Hematopoietic multipotent progenitor cell treated with erythropoietin and hydrocortisone succinate and interleukin-3 and kit ligand, for 8 days (in vitro differentiated cells): ENCODE measurements around the gene BLOC1S5.
"Not testable (repeated sequence)": the region's sequence is repeated elsewhere in the genome, so short reads cannot be mapped to it uniquely, and the experiment has no call there.

Source experiments
- DNase-seq: peaks from one replicate; pipeline ENCODE4 v3.0.0-alpha.2; 2015

The BLOC1S5 gene

GRCh38 chr6:7991536-7991935 is 72.7 kb downstream of the BLOC1S5 start:
- DNase-seq: peak; percentile 29

DNA sequence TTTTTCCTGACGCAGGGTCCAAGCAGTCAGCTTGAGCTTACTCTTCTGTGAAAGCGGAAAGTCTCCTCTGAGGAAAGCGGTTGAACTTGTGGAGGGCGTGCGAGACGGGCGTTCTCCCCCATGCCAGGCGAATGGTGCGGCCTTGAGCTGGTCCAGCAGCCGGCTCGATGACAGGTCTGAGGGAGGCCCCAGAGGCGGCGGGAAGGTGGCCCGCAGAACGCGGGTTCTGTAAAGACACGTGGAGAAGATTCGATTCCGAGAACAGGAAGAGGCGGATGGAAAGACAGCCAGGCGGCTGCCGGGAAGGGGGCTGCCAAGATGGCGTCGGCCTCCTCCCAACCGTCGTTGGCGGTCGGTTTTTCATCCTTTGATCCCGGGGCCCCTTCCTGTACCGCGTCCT is 78.0 kb downstream of the BLOC1S5 start:
- DNase-seq: no peak

DNA sequence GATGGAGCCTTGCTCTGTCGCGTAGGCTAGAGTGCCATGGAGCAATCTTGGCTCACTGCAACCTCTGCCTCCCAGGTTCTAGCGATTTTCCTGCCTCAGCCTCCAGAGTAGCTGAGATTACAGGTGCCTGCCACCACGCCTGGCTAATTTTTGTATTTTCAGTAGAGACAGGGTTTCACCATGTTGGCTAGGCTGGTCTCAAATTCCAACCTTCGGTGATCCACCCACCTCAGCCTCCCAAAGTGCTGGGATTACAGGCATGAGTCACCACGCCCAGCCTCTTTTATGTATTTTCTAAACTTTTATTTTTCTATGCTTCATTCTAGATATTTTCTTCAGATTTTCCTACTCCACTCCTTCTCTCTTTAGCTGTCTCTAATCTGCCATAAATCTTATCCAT is 80.2 kb downstream of the BLOC1S5 start:
- DNase-seq: not testable (repeated sequence)

- no peak for DNase-seq
Observed at GRCh38 chr6:7979831-7980230, 84.4 kb downstream of the BLOC1S5 start.

DNA sequence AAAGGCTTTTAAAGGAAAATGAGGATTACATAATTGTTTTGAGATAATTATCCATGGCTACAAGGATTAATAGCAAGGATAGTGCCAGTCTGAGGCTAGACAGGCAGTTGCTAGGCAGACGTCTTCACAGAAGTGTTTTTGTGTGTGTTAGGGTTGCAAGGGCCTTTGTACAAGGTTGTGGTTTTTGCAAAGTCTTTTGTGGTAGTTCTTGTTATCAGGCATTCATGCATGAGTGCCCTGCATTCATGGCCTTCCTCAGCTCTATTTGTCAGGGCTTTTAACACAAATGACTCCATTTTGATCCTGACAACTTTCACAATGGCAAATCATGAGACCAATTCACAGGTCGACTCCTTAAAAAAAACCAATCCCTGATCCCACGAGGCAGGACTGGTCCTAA is 85.5 kb downstream of the BLOC1S5 start:
- DNase-seq: peak; percentile 50

DNA sequence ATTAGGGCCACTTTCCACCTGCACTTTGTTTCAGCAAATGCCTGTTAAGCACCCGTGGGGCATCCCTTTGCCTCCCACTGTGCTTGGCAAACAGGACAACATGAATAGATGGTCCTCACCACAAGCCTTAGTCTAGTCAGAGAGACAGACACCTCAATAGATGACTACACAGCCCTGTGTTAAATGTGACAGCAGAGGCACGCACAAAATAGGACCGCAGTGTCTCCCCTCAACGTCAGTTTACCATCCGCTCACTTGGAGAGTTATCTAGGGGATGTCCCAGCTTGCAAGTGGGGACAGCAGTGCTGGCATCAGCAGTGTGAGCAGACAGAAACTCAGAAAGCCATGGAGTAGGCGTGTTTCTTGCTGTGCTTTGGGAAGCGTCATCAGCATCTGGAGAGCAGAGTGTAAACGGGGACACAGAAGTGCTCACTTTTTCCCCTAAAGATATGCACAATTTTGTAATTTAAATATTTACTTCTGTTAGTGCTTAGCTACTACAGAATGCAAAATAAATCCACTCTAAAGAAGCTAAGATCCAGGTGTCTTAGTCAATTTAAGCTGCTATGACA is 87.6 kb downstream of the BLOC1S5 start:
- DNase-seq: no peak

DNA sequence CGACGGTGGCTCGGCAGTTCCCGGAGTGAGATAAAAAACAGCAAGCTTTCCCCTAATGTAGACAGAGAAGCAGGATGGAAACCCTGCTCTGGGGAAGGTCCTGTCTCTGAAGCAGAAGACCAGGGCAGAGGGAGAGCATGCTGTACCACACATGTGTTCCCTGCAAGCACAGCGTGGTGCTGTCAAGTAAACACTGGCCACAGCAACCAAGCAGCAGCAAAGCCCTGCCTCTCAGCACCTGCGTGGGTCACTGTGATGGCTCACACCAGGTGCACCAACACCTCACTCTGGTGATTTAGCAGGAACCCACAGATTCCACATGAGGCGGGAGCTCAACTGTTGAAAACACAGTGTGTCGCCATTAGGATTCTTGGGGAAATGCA is 88.4 kb downstream of the BLOC1S5 start:
- DNase-seq: no peak

DNA sequence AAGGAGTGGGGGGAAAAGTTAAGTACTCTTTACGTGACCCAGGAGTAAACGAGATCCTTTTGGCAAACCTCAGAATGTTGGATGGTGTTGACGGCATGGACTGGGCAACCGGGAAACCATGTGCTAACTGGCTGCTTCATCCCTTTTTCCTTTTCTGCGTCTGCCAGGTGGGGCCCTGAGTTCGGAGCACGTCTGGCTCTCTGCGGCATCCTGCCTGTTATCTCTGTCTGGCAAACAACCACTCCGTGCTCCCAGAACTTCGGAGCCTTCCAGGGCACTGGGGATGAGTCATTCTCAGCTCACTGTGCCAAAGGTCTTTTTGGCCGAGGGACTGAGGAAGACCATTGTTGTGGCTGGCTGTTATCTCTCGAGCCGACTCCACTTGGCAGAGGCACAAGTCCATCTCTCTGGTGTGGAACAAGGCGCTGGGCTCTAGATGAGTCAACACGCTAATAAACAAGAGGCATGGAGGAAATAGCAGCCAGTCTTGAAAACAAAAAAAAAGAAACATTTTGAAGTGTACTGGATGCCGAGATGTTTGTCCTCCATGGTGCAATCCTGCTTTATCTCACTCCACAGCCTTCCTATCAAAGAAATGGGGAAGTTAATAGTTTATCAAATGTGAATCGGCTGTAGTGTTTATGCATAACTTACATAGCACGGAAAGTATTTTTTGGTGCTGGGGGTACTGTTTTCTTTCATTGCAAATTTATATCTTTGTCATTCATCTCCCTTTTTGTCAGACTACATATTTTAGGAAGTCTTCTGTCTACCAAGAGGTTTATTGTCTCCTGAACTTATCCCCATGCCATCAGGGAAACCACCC is 89.0 kb downstream of the BLOC1S5 start:
- peak; percentile 99 for DNase-seq

- no peak for DNase-seq
Observed at GRCh38 chr6:7974565-7974937, 89.6 kb downstream of the BLOC1S5 start.

- DNase-seq: no peak
Observed at GRCh38 chr6:7973584-7973983, 90.6 kb downstream of the BLOC1S5 start.

DNA sequence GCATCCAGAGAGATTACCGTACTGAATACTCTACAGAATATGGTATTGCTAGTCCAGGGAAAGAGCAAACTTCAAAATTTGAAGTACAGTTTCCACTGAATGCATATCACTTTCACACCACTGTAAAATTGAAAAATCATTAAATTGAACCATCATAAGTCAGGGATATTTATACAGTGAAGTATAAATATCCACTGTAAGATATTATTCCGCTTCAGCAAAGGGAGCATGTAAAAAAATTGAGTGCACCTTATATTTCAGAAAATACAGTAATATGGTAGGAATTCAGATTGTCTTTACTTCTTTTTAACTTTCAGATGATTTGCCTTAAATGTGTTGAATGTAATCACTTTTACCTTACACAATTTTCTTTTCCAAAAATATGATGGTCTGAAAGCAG is 92.7 kb downstream of the BLOC1S5 start:
- no peak for DNase-seq

DNA sequence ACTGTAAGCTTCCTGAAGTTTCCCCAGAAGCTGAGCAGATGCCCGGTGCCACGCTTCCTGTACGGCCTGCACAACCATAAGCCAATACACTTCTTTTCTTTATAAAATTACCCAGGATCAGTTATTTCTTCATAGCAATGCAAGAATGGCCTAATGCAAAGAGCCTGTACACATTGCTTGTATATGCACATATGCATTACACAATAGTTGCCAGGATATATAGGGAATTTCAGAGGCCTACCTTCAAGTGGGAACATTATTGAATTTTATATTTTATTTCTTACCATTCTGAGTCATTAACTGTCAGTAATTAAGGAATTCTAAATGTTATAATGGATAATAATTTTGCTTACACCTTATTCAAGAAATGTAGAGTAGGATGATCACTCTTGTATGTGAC is 93.6 kb downstream of the BLOC1S5 start:
- DNase-seq: no peak
